HepG2 (cell line): ENCODE data around the gene DPP8. TPM values are rescaled to one million over a fixed set of nuclear protein-coding genes. Genes with fewer than 3 reads are reported as not detected.

Source experiments
- ATM ChIP-seq: fragments of 450-650 bp; IDR thresholded peaks from 2 replicates; pipeline ENCODE4 v1.7.1; 2017; ENCODE audit warnings: mild to moderate bottlenecking, borderline replicate concordance
- GPBP1L1 ChIP-seq: sonication (generic); formaldehyde crosslinking; IDR thresholded peaks from 2 replicates; pipeline ENCODE4 v1.5.0; 2020; ENCODE audit warnings: mild to moderate bottlenecking, missing genetic modification reagents
- KDM2A ChIP-seq: sonication (generic); formaldehyde crosslinking; IDR thresholded peaks from 2 replicates; pipeline ENCODE4 v1.4.0; 2020; ENCODE audit warnings: low read depth, missing genetic modification reagents, borderline replicate concordance
- LRRFIP1 ChIP-seq: sonication (generic); formaldehyde crosslinking; conservative IDR thresholded peaks from 2 replicates; pipeline ENCODE4 v1.4.0; 2020; ENCODE audit warnings: missing genetic modification reagents
- MTERF4 ChIP-seq: sonication (generic); formaldehyde crosslinking; IDR thresholded peaks from 2 replicates; pipeline ENCODE4 v1.8.0; 2023; ENCODE audit warnings: mild to moderate bottlenecking, missing genetic modification reagents
- POLR2AphosphoS5 ChIP-seq: IDR thresholded peaks from 2 replicates; pipeline ENCODE4 v1.6.1; 2012; ENCODE audit warnings: low read depth, low read length
- RXRA ChIP-seq: sonication (generic); formaldehyde crosslinking; IDR thresholded peaks from 2 replicates; pipeline ENCODE4 v1.5.1; 2020; ENCODE audit warnings: missing genetic modification reagents
- SAP130 ChIP-seq: IDR thresholded peaks from 2 replicates; pipeline ENCODE4 v1.6.1; 2016; ENCODE audit warnings: low read depth
- STAG1 ChIP-seq: sonication (generic); formaldehyde crosslinking; IDR thresholded peaks from 2 replicates; pipeline ENCODE4 v1.4.0; 2020; ENCODE audit warnings: missing genetic modification reagents
- ZBTB33 ChIP-seq: sonication (generic); formaldehyde crosslinking; IDR thresholded peaks from 2 replicates; pipeline ENCODE4 v1.4.0; 2020; ENCODE audit warnings: missing genetic modification reagents
- ZBTB38 ChIP-seq: sonication (generic); formaldehyde crosslinking; IDR thresholded peaks from 2 replicates; pipeline ENCODE4 v1.5.1; 2020; ENCODE audit warnings: mild to moderate bottlenecking, missing genetic modification reagents
- ZNF280D ChIP-seq: sonication (generic); formaldehyde crosslinking; IDR thresholded peaks from 2 replicates; pipeline ENCODE4 v1.5.1; 2020; ENCODE audit warnings: mild to moderate bottlenecking, missing genetic modification reagents
- ZNF558 ChIP-seq: sonication (generic); formaldehyde crosslinking; IDR thresholded peaks from 2 replicates; pipeline ENCODE4 v1.9.0; 2022; ENCODE audit warnings: mild to moderate bottlenecking, missing genetic modification reagents, borderline replicate concordance
- ZNF564 ChIP-seq: sonication (generic); formaldehyde crosslinking; IDR thresholded peaks from 2 replicates; pipeline ENCODE4 v1.8.1; 2023; ENCODE audit warnings: mild to moderate bottlenecking, missing genetic modification reagents
- ZNF775 ChIP-seq: sonication (generic); formaldehyde crosslinking; IDR thresholded peaks from 2 replicates; pipeline ENCODE4 v1.4.0; 2020; ENCODE audit warnings: missing genetic modification reagents, mild to moderate bottlenecking, moderate library complexity, borderline replicate concordance
- polyA plus RNA-seq, 8 experiments: library from polyadenylated mRNA; depleted of rRNA in 3 of 8; stranded (reverse) in 7 of 8; unstranded in 1 of 8; fragments of >200 nt; fragmentation: Illumina TruSeq in 4 of 8; extraction: Trizol in 4 of 8; gene quantifications; 2 replicates each; pipeline versions ENCODE4 v1.2.1 to v1.2.3, GENCODE V29; 2011 to 2016; ENCODE audit warnings: low read depth in 4 of 8, missing spikeins in 1 of 8, mixed read lengths in 1 of 8; ENCODE audit not compliant: insufficient read depth in 1 of 8
- total RNA-seq, 5 experiments: library from RNA; depleted of rRNA; stranded (reverse); fragments of >200 nt; fragmentation: Illumina TruSeq; extraction: Trizol; gene quantifications; 2 replicates each; pipeline ENCODE4 v1.2.3, GENCODE V29; 2016; ENCODE audit warnings: low read depth in 1 of 5

Gene DPP8
- total and polyA plus RNA-seq, 2 of the 13 experiments (the other 11 are each of a cell fraction or from before 2014, with no cell fraction given): 18.0 to 26.3 TPM

- TF ChIP-seq RXRA (CRISPR knock-in tag) (peak; percentile 83), POLR2AphosphoS5 (peak; percentile 66), ZNF564 (CRISPR knock-in tag) (peak; percentile 50; the same call in 1 of the 2 replicates), ZNF280D (CRISPR knock-in tag) (peak; percentile 93), ZBTB33 (0 out of 2 replicates have a peak, but pooled peaks have one; percentile 61), LRRFIP1 (no peak), ZBTB38 (CRISPR knock-in tag) (peak; percentile 22; the same call in 1 of the 2 replicates), ZNF558 (CRISPR knock-in tag) (peak; percentile 86; the same call in 1 of the 2 replicates), MTERF4 (CRISPR knock-in tag) (peak; percentile 93), ATM (no peak), SAP130 (CRISPR knock-in tag) (peak; percentile 97), KDM2A (peak; percentile 95), ZNF775 (CRISPR knock-in tag) (peak; percentile 78; the same call in 1 of the 2 replicates), STAG1 (no peak), GPBP1L1 (CRISPR knock-in tag) (no peak)
These were observed at the start of gene DPP8 (continued) for GRCh38 chr15:65516997-65517865.
